Coronary artery (tissue), 2 donors: ENCODE data around the gene SRF.

Source experiments
- DNase-seq: peaks from one replicate; pipeline ENCODE4 v3.0.0-alpha.2; 2017; ENCODE audit warnings: low spot score
- H3K27ac ChIP-seq, 2 donors: fragments of 200-600 bp; sonication (generic); one replicate each; pipeline ENCODE4 v1.5.1; 2016 to 2019
- H3K4me3 ChIP-seq: fragments of 200-600 bp; sonication (generic); 2 replicates; pipeline ENCODE4 v1.5.1; 2016; ENCODE audit warnings: mild to moderate bottlenecking, moderate library complexity
- CTCF ChIP-seq: fragments of 200-600 bp; sonication (generic); IDR thresholded peaks from one replicate; pipeline ENCODE4 v1.5.1; 2019; ENCODE audit warnings: antibody characterized with exemption

The SRF gene

GRCh38 chr6:43189776-43190304 is 18.8 kb downstream of the SRF start:
- DNase-seq: no peak
- no peak for TF ChIP-seq CTCF
- H3K27ac ChIP-seq: no peak overlapping the region
- H3K4me3 ChIP-seq: no peak overlapping the region

- Histone ChIP-seq H3K4me3 (no peak overlapping the region), H3K27ac (no peak overlapping the region)
- no peak for DNase-seq
- TF ChIP-seq CTCF: no peak
Measured at GRCh38 chr6:43192911-43193310, 21.8 kb downstream of the SRF start.

- DNase-seq: no peak
- no peak overlapping the region for H3K27ac ChIP-seq
- no peak overlapping the region for H3K4me3 ChIP-seq
- no peak for TF ChIP-seq CTCF
Measured at GRCh38 chr6:43193929-43194328, 22.9 kb downstream of the SRF start.

GRCh38 chr6:43196337-43196736 is 25.3 kb downstream of the SRF start:
- Histone ChIP-seq H3K27ac (no peak overlapping the region), H3K4me3 (no peak overlapping the region)
- no peak for DNase-seq
- no peak for TF ChIP-seq CTCF

GRCh38 chr6:43199912-43200311 is 28.8 kb downstream of the SRF start:
- H3K27ac ChIP-seq: no peak overlapping the region
- TF ChIP-seq CTCF: no peak
- peak; percentile 28 for DNase-seq
- no peak overlapping the region for H3K4me3 ChIP-seq

GRCh38 chr6:43200541-43200940 is 29.5 kb downstream of the SRF start:
- TF ChIP-seq CTCF: no peak
- H3K4me3 ChIP-seq: no peak overlapping the region
- no peak overlapping the region for H3K27ac ChIP-seq
- DNase-seq: peak; percentile 55

- no peak for TF ChIP-seq CTCF
- H3K4me3 ChIP-seq: no peak overlapping the region
- peak; percentile 56 for DNase-seq
Measured at GRCh38 chr6:43202451-43202850, 31.4 kb downstream of the SRF start.

More at GRCh38 chr6:43202451-43202850, 31.4 kb downstream of the SRF start:
- no peak overlapping the region for H3K27ac ChIP-seq
